TTC549 (cell line): ENCODE data around the gene FOXS1.
"Not testable (repeated sequence)": the region's sequence is repeated elsewhere in the genome, so short reads cannot be mapped to it uniquely, and the experiment has no call there.

Source experiments
- FAIRE-seq: peaks from 2 replicates; lab custom pipeline; 2012; peaks lifted over from hg19 to GRCh38; lab: Jason Lieb, UNC

Gene FOXS1

DNA sequence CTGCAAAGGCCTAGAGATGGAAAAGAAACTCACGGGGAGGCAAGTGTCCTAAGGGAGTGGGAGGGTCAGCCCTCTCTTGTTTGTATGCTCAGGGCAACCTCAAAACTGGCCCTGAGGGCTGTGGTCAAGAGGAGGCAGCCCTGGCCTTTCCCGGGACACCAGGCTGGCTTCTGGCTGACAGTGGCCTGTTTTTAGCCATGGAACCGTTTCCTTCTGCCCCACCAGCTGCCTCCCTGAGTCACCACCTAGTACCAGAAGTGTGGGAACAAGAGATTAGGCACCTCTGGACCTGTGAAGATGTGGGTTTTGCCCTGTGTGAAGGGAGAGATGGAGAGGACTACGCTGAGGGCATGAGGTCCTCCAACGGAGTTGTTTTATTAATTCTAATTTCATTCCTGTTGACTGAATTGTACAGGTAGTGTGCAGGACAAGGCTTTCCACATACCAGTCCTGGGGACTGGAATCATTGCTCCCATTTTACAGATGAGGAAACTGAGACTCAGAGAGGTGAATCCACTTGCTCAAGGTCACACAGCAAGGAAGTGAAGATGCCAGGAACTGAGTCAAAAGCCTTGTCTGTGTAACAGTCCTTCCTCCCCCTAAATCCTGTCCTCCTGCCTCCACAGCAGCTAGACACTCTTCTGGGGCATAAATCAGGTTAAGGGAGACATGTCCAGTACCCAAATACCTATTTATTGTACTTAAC lies 5.5 kb downstream of the FOXS1 start:
- no peak for FAIRE-seq

DNA sequence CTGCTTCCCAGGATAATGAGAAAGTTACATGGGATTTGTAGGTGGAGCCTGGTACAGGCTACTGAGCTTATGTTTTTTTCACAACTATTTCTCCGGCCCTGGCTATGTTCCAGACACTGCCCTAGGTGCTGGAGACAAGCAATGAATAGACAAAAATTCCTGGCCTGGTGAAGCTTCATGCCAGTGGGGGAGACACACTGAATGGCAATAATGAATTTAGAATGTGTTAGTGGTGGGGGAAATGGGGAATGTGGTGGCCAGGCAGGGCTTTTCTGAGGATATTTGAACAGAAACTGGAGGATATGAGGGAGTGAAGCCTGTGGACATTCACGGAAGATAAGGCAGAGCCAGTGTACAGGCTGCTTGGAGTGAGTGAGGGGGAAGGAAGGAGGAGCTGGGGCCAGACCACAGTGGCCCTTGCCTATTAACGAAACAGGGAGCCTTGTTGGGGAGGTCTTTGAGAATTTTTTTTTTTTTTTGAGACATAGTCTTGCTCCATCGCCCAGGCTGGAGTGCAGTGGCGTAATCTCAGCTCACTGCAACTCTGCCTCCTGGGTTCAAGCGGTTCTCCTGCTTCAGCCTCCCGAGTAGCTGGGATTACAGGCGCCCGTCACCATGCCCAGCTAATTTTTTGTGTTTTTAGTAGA lies 6.6 kb downstream of the FOXS1 start:
- FAIRE-seq: no peak

DNA sequence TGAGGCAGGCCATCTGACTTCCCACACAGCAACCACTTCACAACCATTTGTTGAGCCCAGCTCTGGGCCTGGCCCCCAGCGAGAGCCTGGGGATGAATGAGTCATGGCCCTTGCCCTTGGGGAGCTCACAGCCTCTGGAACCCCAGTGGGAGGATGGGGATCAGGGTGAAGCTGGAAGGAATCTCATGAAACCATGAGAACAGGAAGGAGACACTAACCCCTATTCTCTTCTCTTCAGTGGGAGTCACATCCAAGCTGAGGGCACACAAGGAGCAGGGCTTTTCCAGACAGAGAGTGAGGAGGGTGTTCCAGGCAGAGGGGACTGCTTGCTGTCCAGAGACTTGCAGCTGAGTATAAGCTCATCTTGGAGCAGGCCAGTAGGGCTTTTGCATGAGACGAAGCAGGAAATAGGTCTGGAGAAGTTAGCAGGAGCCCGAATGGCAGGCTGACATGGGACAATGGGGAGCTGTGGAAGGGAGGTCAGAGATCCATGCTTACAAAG lies 7.5 kb downstream of the FOXS1 start:
- FAIRE-seq: no peak

DNA sequence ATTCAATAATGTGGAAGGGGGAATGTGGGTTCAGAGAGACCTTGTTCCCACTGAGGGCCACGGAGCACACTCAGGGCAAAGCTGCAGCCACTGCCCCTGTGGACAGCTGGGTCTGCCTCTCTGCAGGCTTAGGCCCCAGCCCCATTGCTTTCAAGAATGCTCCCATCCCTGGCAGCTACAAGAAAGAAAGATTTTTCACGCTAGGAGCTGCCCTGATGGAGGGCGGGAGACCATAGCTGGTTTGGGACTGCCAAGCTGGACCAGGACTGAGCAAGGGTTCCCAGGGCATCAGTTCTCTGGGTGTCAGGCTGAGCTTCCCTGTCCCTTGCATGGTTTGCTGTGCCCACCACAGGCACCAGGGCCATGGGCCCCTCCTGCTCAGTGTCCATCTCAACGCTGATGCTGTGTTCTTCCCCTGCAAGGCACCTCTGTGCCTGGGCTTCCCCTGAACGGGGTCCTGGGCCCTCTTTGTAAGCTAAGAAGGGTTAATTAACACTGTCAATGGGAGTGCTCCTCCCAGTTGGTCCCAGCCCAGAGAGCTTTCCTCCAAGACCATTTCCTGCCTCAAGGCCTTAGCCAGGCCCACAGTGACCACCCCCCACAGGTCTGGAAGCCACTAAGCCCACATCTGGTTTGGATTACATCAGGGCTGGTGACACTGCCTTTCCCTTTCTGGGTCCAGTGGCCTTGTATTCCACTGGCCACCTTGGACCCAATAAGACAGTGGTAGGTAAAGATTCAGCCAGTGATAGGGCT lies 8.4 kb downstream of the FOXS1 start:
- FAIRE-seq: no peak

DNA sequence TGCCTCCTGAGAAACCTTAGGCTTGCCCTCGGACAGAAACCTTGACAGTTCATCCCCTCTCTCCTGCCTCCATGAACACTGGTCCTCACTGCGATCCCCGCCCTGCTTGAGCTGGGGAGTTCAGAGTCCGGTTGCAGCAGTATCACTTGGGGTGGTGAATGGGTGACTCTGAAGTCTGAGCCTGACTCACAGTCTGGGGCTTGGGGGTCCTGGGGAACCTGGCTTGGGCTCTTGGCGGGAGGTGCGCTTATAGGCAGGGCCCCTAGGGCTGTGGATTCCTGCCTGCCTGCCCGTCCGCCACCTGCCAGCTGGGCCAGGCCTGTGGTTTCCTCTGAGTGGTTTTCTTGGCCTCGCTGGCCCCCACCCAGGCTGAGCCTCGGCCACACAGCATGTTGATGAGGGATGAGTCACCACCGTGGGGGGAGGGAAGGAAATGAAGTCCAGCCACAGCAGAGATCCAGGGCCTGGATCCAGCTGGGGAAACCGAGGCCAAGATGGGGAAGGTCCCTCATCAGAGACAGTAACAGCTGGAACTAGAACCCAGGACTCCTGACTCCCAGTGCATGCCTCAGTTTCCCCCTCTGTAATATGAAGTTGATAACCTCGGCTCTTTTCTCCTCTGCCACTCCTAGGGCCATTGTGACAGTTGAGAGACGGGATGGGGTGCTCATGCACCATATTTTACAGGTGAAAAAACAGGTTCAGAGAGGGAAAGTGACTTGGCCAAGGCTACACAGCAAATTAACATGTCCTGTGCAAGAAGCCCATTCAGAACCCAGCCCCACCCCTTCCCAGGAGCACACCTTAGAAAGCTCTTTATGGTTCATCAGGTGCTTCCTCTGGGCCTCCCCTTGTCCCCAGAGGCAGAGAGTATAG lies 9.2 kb downstream of the FOXS1 start:
- FAIRE-seq: no peak

DNA sequence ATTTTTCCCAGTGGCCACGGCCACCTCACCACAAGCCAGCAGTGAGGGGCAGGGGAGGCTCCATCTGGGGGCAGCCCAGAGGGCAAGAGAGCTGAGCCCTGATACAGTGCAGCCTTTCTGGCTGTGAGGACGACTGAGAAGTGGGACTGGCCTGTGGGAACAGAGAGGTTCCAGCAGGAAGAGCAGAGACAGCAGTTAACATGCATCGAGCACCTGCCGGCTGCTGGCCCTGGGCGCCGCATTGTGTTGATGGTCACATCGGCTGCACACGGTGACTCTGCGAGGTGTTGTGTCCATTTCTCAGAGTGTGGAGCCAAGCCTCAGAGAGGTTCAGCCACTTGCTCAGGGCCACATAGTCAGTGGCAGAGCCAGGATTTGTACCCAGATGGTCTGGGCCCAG lies 9.8 kb downstream of the FOXS1 start:
- no peak for FAIRE-seq

DNA sequence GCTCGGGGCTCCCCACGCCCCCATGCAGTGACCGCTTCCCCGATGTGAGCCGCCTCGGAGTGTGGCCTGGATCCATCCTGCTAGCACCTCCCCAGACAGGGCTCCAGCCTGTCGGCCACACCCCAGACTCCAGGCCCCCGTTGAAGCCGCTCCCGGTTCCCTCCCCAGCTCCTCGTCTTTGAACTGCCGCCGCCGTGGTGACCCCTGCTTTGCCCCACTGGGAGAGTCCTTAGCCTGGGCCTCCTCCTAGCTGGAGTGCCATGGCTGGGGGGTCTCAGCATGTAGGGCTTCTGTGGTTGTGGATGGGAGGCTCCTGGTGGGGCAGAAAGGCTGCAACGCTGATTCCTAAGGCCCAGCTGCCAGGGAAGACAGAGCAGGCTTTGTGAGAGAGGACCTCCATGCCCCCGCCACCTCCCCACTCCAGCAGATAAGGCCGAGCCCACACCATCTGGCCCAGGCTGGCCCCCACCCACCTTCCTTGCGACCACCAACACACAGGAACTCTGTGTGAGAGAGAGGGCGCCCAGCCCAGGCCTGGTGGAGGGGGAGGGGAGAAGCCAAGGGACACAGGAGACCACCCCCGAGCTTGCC lies 11.4 kb downstream of the FOXS1 start:
- FAIRE-seq: no peak

DNA sequence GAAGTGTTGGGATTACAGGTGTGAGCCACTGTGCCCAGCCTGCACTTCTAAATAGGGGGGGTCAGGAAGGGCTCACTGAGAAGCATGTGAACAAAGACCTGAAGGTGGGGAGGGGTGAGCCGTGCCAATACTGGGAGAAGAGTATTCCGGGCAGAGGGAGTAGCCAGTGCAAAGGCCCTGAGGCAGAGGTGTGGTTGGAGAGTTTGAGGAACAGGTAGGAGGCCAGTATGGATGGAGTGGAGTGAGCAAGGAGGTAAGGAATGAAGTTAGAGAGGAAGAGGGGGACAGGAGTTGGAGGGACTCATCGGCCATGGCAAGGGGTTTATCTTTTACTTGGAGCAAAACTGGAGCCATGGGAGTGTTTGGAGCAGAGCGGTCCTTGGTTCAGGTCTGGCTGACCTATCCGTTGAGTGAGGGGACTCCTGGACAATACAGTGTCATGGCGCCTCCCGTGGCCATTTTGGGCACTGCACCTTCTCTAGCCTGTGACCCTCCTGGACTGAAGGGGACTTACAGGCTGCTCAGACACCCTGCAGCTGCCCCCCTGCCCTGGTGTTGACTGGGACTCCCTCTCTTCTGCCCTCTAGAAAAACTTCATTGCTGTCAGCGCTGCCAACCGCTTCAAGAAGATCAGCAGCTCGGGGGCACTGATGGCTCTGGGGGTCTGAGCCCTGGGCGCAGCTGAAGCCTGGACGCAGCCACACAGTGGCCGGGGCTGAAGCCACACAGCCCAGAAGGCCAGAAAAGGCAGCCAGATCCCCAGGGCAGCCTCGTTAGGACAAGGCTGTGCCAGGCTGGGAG lies 12.1 kb downstream of the FOXS1 start:
- FAIRE-seq: no peak

DNA sequence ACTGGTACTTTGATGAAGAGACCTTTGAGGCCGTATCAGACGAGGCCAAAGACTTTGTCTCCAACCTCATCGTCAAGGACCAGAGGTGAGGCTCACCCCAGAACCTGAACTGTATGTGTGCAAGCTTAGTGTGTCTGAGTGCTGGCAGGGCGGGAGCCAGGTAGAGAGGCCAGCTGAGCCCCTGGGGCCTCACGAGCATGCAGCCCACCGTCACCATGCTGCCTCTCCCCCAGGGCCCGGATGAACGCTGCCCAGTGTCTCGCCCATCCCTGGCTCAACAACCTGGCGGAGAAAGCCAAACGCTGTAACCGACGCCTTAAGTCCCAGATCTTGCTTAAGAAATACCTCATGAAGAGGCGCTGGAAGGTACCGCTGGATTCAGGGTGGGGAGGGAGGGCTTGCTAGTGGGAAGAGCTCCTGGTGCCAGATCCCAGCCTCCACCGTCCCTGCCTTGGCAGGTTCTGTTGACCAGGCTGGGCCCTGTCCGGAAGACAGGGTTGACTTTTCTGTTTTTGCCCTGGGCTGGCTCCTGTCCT lies 13.6 kb downstream of the FOXS1 start:
- no peak for FAIRE-seq

DNA sequence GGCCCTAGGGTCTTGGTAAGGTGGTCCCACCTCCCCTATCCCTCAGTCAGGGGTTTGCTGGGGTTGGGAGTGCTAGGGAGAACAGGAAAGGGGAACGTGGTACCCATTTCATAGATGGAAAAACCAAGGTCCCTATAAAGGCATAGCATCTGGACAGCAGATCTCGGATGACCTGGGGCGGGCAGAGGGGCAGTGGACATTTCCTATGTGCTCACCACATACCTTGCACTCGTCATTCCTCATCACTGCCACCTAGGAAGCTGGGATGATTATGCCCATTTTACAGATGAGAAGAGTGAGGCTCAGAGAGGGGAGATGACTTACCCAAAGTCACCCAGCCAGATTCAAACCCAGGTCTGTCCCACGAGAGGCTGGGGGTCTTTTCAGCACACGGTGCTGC lies 14.2 kb downstream of the FOXS1 start:
- no peak for FAIRE-seq

DNA sequence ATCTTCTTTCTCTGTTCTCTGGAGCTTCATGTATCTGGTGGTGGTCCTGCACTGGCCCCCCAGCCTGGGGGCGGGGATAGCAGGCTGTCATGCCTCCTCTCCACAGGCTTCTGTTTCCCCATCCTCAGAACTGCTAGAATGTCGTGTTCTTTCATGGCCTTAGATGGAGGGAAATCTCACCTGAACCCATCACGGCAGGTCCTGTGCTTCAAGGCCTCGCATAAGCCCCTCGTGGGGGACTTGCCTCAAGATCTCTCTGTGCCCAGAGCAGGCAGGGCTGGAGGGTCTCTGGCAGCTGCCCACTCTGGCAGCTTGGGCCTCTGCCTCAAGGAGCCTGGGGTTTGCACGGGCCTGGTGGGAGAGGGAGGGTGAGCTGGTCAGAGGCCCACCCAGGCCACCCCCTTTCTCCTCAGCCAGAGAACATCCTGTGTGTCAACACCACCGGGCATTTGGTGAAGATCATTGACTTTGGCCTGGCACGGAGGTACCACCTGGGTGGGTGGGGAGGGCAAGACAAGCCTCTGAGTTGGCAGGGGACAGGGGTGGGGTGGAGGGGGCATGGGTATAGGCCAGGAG lies 14.9 kb downstream of the FOXS1 start:
- FAIRE-seq: no peak

DNA sequence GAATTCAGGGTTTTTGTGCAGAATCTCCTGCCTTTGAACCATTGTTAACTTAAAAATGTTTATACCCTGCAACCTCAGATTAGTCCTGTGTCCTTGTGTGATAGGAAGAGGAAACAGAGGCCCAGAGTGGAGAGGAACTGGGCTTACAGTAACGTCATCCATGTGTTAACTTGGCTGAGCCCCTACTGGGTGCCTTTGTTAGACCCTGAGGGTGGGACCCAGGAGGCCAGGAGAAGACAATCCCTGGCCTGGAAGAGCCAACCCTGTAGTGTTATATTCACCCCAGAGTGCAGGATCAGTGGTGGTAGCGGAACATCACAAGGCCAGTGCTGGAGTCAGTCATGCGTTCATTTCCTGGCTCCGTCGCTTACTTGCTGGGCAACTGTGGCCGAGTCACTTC lies 15.7 kb downstream of the FOXS1 start:
- no peak for FAIRE-seq

DNA sequence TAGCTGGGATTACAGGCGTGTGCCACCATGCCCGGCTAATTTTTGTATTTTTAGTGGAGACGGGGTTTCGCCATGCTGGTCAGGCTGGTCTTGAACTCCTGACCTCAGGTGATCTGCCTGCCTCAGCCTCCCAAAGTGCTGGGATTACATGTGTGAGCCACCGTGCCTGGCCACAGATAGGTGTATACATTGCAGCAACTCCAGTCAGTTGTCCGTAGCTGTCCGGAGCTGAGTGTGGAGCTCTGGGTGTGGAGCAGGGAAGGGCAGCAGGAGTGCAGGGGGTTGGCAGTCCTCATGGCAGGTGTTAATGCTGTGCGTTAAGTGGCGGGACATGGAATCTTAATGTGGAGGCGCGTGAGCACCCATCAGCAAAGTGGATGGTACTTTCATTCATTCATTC lies 17.4 kb downstream of the FOXS1 start:
- not testable (repeated sequence) for FAIRE-seq

DNA sequence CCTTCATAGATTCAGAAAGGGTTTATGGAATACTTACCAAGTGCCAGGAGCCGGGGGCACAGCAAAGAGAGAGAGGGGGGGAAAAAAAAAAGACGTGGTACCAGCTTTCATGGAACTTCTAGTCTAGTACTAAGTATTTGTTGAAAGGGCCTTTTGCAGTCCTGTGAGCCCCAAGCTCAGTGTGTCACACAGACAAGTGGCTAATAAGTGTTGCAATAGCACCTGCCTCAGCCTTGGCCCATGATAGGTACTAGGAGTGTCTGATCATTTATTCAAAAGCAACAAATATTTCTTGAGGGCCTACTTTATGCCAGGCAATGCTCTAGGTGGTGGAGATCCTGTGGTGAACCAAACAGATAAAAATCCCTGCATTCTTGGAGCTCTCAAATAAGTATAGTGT lies 18.3 kb downstream of the FOXS1 start:
- no peak for FAIRE-seq

DNA sequence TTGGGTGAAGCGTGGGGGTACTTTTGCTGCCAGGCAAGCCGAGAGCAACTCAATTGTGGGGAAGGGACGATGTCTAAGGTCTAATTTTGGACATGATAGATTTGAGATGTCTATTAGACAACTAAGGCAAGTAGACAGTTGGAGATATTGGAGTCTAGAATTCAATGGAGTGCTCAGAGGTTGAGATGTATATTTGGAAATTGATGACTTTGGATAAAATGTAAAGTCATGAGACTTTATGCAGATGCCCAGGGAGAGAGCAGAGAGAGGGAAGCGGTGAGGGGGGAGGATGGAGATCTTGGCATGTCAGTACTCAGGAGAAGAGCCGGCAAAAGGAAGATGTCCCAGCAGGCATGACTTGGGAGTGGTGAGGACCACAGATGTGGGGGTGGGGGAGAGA lies 19.3 kb downstream of the FOXS1 start:
- FAIRE-seq: no peak

DNA sequence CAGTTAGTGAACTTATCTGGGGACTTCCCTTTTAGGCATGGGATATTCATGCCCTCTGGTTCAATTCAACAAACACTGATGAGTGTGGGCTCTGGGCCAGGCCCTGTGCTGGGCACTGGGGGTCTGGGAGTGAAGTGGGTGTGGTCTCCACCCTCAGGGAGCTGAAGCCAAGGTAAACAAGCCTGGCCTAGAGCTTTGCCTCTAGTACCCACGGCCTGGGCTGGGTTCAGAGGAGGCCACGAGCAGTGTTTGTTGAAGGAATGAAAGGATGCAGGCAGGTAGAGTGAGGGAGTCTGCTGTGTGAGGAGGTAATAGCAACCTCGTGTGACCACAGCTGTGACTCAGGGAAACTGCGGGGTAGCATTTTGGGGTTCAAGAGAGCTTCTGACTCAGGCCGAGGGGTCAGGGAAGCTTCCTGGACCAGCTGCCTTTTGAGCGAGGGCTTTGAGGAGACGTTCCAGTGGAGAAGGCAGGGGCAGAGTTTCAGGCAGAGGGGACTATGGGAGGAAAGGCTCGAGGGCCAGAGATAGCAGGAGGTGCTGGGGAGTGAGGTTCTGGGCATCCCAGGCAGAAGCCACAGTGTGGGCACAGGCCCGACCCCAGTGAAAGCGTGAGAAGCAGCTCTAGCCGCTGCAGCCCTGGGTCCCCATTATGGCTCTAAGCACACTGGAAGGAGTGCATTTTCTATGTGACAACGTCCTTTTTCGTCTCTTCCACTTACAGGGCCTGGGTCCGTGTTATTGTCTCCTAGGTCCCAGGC lies 20.7 kb downstream of the FOXS1 start:
- FAIRE-seq: no peak

DNA sequence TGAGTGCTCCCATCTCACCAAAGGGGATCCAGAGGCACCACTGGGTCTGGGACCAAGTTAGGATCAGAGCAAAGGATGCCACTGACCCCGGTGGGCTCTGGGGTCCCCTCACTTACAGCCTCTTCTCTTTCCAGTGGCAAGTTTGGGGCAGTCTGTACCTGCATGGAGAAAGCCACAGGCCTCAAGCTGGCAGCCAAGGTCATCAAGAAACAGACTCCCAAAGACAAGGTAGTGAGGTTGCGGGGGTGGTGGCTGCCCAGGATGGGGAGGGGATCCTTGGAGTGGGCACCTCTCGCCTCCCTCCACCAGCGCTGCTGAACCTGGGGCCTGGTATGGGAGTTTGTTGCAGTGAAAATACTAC lies 21.3 kb downstream of the FOXS1 start:
- FAIRE-seq: no peak

DNA sequence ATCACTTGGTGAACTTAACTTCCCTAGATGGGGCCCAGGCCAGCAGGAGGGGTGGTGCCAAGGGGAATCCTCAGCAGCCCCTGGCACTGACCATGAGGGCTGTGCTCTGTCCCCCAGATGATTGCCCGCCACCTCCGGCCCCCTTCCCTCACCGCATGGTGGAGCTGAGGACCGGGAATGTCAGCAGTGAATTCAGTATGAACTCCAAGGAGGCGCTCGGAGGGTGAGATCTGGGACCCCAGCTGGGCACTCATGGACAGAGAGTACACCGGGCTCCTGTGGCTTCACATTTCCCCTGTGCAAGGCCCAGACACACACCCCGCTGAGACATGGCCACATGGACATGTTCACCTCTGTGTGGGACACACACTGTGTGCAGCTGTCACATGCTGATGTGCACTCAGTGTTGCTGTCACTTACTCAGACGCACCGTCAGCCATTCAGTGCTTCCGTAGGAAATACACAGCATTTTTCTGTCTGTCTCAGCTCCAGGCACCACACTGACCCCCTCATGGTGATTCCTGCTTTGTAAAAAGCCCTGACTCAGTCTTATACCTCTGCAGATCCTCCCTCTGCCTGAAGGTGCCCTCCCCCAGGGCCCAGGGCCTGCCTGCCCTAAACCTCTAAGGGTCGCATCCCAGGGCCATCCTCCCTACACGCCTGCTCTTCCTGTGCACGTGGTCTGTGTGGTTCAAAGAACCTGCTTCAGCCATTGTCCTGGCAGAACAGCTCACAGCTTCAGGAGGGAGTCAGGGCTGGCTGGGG lies 21.9 kb downstream of the FOXS1 start:
- no peak for FAIRE-seq
